ENCODE measurements around the gene LENEP.
A peak's percentile ranks its signal among the peaks of the same experiment; 100 is the strongest.
"Not testable (repeated sequence)": the region's sequence is repeated elsewhere in the genome, so short reads cannot be mapped to it uniquely, and the experiment has no call there.

LENEP gene

GRCh38 chr1:154977762-154978161 lies 15.6 kb upstream of the LENEP start:
- not testable (repeated sequence) for DNase-seq

- DNase-seq: no peak
Observed at GRCh38 chr1:154978360-154978759, 15.0 kb upstream of the LENEP start.

- DNase-seq: no peak
Observed at GRCh38 chr1:154982341-154982740, 11.0 kb upstream of the LENEP start.

- DNase-seq: peak; percentile 94
Observed at GRCh38 chr1:154982897-154983648, 10.3 kb upstream of the LENEP start, which contains the start of gene FLAD1. TSS of gene FLAD1 (plus strand) at chr1:154983344. CDS start at chr1:154983695, 351 bp downstream.

DNA sequence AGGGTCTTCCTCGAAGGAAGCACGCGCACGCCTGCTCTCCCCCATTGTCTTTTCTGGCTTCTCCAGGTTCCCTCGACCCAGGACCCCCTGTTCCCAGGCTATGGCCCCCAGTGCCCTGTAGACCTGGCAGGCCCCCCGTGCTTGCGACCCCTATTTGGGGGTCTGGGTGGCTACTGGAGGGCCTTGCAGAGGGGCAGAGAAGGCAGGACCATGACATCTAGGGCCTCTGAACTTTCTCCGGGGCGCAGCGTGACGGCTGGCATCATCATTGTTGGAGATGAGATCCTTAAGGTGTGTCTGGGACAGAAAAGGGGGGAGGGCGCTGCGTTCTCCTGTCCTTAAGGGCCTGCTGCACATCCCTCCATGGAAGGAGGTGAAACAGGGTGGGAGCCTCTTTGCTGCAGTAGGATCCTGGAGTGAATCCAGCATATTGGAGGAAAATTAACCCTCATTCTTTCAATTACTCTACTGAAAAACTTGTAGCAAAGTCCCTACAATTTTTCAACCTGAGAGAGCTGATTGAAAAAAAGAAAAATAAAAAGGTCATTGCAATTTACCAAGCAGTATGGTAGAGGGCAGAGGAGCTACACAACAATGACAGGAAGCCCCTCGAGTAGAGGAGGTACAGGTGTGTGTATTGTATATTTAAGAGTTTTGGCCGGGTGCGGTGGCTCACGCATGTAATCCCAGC lies 9.5 kb upstream of the LENEP start:
- no peak for DNase-seq

DNA sequence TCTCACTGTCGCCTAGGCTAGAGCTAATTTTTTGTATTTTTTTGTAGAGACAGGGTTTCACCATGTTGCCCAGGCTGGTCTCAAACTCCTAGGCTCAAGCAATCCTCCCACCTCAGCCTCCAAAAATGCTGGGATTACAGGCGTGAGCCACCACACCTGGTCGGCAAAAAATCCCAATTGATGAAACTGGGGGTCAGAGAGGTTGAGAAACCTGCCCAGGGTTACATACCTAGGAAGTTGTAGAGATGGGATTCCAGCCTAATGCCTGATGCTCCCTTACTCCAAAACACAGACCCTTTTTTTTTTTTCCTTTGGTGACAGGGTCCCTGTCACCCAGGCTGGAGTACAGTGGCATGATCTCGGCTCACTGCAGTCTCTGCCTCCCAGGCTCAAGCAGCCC lies 6.7 kb upstream of the LENEP start:
- not testable (repeated sequence) for DNase-seq

- no peak for DNase-seq
Observed at GRCh38 chr1:154987326-154987725, 6.1 kb upstream of the LENEP start.

GRCh38 chr1:154988058-154988954 lies 5.1 kb upstream of the LENEP start:
- no peak for DNase-seq

- no peak for DNase-seq
Observed at GRCh38 chr1:154989195-154989860, 4.1 kb upstream of the LENEP start.

DNA sequence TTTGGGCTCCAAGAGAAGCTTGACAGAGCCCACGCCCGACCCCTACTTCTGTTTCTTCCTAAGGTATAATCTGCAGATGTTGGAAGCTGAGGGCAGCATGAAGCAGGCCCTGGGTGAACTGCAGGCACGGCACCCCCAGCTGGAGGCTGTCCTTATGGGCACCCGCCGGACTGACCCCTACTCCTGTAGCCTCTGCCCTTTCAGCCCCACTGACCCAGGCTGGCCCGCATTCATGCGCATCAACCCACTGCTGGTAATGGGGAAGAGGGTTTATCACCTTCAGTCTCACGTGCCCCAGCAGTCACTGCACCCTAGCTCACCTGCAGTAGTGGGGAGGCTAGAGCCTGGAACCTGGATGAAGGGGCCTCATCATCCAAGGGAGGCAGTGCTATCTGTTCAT lies 3.1 kb upstream of the LENEP start:
- no peak for DNase-seq

GRCh38 chr1:154992721-154993571 lies 440 bp upstream of the LENEP start:
- DNase-seq: no peak

- no peak for DNase-seq
Observed at GRCh38 chr1:154994269-154994587, 842 bp downstream of the LENEP start.

DNA sequence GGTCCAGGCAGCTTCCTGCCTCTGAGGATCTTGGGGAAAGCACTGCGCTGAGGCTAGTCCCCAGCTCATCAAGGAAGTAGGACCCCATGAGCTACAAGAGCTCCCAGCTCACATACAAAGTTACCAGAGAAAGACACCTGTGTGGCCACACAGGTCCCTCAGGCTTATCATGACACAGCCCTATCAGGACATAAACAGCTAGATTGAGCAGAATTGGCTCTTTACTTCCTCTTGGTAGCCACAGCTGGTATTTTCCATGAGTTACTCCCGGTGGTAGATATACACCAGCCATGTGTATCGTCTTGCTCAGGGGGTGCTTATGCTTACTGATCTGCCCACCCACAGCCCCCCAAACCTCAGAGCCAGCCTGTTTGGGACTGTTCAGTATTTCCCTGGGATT lies 1.2 kb downstream of the LENEP start:
- no peak for DNase-seq

DNA sequence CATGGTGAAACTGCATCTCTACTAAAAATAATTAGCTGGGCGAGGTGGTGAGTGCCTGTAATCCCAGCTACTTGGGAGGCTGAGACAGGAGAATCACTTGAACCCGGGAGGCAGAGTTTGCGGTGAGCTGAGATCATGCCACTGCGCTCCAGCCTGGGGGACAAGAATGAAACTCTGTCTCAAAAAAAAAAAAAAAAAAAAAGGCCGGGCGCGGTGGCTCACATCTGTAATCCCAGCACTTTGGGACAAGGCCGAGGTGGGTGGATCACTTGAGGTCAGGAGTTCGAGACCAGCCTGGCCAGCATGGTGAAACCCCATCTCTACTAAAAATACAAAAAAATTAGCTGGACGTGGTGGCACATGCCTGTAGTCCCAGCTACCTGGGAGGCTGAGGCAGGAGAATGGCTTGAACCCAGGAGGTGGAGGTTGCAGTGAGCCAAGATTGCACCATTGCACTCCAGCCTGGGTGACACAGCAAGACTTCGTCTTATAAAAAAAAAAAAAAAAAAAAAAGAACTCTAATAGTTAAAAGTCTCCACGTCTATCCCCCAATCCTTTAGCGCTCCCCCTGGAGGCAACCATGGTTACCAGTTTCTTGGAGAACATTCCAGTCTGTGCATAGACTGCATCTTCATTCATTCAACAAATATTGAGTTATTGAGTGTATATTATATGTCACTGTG lies 2.1 kb downstream of the LENEP start:
- DNase-seq: not testable (repeated sequence)

GRCh38 chr1:154996966-154997701 lies 3.7 kb downstream of the LENEP start:
- no peak for DNase-seq

DNA sequence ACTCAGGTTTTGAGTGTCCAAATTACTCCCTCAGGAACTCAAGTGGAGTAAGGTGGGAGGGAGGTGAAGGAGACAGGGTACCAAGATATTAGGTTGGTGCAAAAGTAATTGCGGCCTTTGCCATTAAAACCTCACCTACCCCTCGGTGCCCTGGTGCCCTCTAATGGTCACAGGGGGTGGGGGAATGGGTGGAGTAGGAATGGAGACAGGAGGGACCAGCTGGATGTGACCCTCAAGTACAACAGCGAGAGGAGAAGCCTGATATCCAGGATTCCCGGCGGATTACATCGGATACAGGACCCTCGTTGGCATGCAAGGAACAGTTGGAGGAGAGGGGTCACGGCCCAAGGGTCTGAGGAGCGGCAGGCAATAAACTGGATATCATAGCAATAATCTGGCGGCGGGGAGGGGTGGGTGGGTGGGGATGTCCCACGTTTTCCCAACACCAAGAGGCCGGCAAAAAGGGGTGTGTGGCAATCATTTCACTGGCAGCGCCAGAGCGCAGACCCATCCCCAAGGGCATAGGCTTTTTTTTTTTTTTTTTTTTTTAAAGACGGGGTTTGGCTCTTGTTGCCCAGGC lies 4.9 kb downstream of the LENEP start:
- DNase-seq: no peak

- DNase-seq: peak; percentile 81
Observed at GRCh38 chr1:154998818-154999570, 5.6 kb downstream of the LENEP start.

DNA sequence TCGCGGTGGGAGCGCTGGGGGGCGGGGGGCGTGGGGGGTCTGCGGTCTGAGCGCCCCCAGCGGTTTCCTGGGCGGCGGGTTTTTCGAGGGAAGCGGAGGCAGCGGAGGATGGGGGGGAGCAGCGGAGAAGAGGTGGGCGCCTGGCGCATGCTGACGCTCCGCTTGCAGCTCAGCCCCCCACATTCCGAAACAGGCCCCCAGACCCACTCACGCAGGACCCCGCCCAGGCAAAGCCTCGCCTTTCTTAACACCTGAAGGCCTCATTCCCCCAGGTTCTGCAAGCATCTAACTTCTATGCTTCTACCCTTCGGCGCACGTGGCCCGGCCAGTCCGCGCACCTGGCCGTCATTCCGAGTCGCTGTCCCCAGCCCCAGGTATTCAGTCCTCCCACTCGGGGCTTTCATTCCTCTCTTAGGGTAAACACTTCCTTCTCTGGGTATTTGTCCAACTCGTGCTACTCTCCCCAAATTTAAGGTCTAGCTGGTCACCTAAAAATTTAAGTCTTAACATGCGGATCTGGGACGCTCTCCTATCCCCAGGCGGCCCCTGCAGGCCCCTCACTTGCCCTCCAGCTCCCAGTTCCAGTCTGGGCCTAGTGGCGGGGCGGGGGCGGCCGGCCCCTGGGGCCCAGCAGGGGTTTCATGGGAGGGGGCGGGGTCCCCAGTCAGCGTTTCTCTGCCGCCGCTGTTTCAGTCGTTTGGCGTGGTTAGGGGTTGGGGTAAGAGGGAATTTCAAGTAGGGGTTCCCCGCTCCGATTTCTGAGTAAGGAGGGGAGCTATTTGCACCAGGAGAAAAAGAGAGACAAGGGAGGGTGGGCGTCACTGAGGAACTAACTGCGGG lies 6.4 kb downstream of the LENEP start:
- peak; percentile 71 for DNase-seq

GRCh38 chr1:155000411-155000725 lies 7.0 kb downstream of the LENEP start:
- no peak for DNase-seq
